ENCODE data around the gene CAPN13.

Gene CAPN13

DNA sequence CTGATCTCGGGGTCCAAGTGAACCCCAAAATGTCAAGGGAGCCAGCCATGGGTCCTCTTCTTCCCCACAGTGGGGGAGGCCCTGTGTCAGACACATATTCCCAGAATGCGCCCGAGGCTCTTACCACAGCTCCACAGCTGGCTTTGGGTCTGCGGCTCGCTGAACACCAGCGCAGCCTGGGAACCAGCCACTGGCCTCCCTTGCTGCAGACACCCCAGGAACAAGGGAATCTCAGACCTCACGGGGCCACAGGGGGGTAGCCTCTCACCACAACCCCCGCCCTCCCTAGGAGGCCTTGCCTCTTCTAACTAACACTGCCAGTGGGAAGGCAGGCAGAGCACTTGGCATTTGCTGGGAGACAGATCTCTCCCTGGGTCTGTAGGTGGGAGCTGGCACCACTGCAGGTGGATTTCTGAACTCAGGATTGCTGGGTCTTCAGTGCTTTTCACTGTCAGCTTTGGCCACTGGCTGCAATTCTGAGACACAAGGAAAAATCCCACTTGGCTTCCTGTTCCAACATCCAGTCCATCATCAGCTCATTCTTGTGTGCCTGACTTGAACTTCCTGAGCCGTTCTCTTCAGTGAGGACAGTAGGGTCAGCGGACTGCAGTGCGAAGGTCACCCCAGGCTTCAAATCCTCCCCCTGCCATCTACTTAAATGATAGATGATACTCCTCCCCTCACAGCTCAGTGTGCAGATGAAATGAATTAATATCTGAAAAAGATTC is 128.7 kb downstream of the CAPN13 start:
- no peak for DNase-seq

DNA sequence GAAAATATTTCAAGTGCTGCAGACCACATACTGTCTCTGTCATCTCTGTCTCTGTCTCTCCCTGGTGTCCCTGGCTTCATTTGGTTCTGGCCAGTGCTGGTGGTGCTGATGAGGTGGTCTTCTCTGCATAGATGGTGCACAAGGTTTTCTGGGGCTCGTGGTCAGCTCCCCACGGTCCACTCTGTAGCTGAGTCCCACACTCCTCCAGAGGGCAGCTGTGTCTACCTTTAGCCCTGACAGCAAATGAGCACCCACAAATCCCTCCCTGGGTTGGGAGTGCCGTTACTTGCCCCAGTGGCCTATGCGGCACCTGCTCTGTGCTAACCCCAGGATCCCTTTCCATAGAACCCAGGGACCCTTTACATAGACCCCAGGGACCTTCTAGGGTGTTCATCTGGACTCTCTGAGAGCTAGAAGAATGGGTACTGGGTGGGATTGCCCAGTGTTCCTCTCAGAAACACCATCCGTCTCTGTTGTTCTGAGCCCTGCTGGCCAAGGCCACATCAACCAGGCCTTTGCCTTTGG is 129.3 kb downstream of the CAPN13 start:
- DNase-seq, result no peak

DNA sequence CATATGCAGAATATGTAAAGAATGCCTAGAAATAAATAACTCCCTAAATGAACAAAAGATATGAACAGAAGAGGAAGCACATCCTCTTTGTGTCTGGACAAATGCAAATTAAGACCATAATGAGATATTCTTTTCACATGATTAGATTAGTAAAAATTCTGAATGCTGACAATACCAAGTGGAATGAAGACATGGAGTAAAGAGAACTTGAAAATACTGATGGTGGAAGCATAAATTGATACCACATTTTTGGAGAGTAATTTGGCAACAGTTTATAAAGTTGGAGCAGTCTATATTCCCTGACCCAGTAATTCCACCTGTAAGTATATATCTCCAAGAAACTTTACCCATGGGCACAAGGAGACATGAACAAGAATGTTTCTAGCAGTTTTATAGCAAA is 130.0 kb downstream of the CAPN13 start:
- DNase-seq, result no peak

DNA sequence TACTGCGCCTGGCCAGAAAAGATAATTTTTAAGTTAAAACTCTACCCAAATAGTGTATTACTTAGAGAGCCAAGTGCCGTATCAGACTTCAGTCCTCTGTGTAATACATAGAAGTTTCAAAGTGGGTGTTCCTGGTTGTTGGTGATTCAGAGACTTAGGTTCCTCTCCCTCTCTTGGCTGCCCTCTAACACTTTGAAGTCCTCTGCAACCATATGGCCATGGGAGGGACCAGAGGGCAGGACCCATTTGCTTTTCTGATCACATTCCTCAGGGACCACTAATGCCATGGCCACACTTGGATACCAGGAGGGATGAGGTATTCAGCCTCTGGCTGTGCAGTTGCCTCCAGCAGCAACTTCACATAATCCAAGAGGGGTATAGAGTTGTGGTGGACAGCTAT is 131.5 kb downstream of the CAPN13 start:
- no peak for DNase-seq

DNA sequence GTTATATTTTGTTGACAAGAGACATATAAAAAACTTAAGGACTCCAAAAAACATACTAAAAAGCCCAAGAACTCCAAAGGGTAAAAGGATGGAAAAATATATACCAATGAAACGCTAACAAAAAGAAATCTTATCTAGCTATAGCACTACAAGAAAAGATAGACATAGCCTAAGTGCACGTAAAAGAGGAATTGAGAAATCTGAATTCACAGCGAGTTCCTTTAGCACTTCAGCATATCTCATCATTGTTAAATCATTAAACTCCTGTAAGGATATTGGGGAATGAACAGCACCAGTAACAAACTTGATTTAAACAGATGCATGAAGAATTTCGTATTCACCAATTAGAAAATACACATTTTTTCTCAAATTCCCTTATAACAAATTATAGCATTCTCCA is 134.1 kb downstream of the CAPN13 start:
- no peak for DNase-seq

Measured in 8988T (cell line).